Head of caudate nucleus (tissue), 42 donors: Measurements from ENCODE around the gene IQCF2.
"Not testable (repeated sequence)": the region's sequence is repeated elsewhere in the genome, so short reads cannot be mapped to it uniquely, and the experiment has no call there.

Source experiments
- DNase-seq, 42 donors: peaks; one replicate each; pipeline versions ENCODE4 v3.0.0 to v3.0.0-alpha.2; 2020 to 2021; ENCODE audit warnings: mixed read lengths in 7 of 42
- intact Hi-C: fragments of 100-400 bp; cut with DNase I; formaldehyde crosslinking; loops from one replicate; pipeline ENCODE4 v1.15.0; 2022

The IQCF2 gene

DNA sequence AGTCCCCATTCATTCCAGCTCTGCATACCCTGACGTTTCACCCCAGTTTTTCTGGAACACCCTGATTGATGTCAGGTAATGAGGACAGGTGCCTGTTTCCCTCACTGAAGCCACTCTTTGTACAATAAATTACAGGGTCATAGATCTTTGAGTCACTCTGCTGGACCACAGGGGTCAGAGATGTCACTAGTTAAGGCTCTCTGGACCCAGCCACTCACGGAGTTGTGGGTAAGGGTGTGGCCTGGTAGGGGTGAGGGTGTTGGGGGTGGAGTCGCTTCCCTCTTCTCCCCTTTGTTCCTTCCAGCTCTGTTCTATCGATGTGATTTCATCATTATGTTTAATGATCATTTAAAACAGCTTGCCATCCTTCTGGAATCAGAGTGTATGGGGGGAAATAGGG lies 13.5 kb downstream of the IQCF2 start:
- DNase-seq = no peak
- intact Hi-C loops = no loop called here

DNA sequence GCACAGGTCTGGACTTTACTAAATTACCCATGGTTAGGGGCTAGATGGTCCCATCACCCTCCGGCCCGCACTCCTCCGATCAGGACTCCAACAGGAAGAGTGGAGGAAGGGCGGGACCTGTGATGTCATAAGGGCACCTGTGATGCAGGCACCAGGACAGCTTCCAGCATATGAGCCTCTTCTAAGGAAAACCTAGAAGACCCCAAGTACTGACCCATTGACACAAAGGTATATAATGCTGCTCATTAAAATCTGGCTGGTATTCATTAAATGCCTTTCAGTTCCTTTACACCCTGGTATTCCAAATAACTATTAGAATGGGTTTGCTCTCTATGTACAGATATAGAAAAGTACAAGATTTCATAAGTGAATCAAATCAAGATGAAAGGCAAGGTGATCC lies 14.1 kb downstream of the IQCF2 start, which contains the start of gene IQCF5:
TSS of gene IQCF5 (minus strand) at position 101 of the 400 bp plus-strand sequence. CDS start at position 31, 70 bp downstream.
- intact Hi-C loops = no loop called here
- DNase-seq = no peak

- DNase-seq = no peak
- intact Hi-C loops = no loop called here
Measured at GRCh38 chr3:51876186-51876585, 14.8 kb downstream of the IQCF2 start.

DNA sequence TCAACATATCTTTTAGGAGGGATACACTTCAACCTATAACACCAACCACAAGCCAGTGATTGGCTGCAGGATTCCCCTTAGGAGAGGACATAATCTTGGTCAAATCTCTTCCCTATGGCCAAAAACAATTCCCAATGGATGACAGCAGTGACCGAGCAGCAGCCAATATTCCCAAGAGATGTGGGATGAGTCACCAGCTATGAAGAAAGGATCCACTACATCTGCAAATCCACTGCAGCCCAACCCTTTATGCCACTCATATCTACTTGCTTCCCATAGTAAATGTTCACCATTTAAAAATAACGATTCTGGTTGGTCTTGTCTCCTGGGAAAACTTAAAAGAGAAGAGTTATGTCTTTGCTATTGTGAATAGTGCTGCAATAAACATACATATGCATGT lies 18.5 kb downstream of the IQCF2 start:
- DNase-seq = no peak
- intact Hi-C loops = no loop called here

DNA sequence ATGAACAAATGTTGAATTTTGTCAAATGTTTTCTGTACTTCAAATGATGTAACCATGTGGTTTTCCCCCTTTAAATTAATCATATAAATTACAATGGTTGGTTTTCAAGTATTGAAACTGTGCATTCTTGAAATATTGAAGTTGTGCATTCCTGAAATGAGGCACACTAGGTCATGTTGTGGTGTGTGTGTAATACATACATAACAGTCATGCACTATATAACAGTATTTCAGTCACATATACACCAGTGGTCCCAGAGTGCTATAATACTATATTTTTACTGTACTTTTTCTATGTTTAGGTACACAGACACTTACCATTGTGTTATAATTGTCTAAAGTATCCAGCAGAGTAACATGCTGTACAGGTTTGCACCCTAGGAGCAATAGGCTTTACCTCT lies 25.0 kb downstream of the IQCF2 start:
- no peak for DNase-seq
- intact Hi-C loops = no loop called here

GRCh38 chr3:51887620-51888019 lies 26.2 kb downstream of the IQCF2 start:
- intact Hi-C loops = no loop called here
- DNase-seq = no peak

- intact Hi-C loops = no loop called here
Measured at GRCh38 chr3:51888463-51889105, 27.2 kb downstream of the IQCF2 start.

GRCh38 chr3:51891242-51892039 lies 30.0 kb downstream of the IQCF2 start:
- intact Hi-C loops = no loop called here
- DNase-seq = no peak

More at GRCh38 chr3:51888463-51889105, 27.2 kb downstream of the IQCF2 start:
- no peak for DNase-seq

GRCh38 chr3:51894391-51894790 lies 33.0 kb downstream of the IQCF2 start:
- no peak for DNase-seq
- intact Hi-C loops = no loop called here

DNA sequence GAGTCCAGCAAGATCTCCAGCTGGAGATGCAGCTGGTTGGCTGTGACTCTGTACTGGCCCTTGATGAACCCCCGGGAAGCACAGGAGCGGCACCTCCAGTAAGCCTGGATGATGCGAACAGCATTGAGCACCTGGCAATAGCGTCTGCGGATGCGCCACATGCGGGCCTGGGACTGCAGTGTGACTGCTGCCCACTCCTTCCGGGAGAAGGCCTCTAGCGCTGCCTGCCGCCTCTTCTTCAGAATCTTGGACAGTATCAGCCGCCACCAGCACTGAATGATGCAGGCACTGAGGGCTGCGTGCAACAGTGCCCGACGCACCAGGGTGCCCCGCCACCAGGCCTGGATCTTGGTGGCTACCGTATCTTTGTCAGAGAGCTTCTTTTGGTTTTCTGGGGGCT lies 33.5 kb downstream of the IQCF2 start:
- intact Hi-C loops = no loop called here
- DNase-seq = no peak

GRCh38 chr3:51896607-51897305 lies 35.3 kb downstream of the IQCF2 start:
- intact Hi-C loops = no loop called here
- DNase-seq = no peak

GRCh38 chr3:51897391-51897790 lies 36.0 kb downstream of the IQCF2 start:
- intact Hi-C loops = no loop called here
- no peak for DNase-seq

DNA sequence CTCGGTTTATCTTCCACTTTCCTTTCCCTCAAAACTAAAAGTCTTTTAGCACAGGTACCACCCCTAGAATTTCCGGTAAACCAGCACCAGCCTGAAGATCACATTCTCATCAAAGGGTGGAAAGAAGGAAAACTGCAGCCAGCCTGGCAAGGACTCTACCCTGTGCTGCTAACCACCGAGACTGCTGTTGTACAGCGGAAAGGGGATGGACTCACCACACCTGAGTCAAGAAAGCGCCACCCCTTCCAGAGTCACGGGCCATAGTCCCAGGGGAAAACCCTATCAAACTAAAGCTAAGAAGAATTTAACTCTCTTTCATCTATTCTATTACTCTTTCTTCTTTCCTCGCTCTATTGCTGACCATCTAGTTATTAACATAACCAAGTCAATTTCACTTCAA lies 38.6 kb downstream of the IQCF2 start:
- DNase-seq, intact Hi-C loops: not testable (repeated sequence)

DNA sequence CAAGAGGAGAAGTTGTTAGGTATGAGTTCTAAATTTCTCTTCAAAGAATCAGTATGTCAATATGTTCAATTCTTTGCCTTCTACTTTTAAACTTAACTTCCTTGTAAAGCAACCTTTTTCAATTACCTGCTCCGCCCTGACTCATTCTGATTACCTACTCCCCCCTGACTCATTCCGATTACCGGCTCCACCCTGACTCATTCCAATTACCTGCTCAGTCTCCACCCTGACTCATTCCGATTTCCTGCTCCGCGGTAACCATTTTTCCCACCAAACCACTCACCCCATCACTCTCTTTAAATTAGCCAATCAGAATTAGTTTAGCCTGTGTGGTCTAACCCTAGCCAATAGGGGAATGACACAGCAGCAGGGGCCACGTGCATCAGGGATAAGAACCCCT lies 40.9 kb downstream of the IQCF2 start:
- intact Hi-C loops = not testable (repeated sequence)
- DNase-seq = peak in 20 of 42 donors; percentile 5 to 58 (median 22)

DNA sequence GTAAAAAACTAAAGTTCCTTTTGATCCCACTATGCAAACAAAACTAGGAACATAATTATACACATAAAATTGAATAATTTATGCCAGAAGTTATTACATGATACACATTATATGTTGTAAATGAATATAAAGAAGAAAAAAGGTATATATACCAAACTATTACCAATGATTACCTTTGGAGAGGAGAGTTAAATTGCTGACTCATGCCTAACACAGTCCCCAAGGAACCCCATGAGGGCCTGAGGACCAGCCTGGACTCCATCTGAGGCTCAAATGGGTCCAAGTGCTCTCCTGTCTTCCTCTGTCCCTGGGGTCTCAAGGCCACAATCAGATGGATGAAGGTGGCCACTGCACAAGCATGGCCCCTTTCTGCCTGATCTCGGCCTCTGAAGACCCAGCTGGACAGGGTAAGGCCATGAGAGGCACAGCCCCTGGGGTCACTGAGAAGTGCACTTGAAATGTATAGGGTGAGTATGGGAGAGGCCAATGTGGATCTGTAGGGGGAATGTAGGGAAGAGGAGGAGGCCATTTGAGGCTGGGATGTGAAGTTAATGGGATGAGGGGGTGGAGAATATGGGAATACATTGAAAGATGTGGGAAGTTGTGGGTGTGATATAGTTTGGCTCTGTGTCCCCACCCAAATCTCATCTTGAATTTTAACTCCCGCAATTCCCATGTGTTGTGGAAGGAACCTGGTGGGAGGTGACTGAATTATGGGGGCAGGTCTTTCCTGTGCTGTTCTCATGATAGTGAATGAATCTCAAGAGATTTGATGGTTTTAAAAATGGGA lies 42.8 kb downstream of the IQCF2 start:
- no peak for DNase-seq
- intact Hi-C loops = no loop called here

- intact Hi-C loops = no loop called here
- peak in 1 of 42 donors; percentile 8 for DNase-seq
Measured at GRCh38 chr3:51908026-51908425, 46.6 kb downstream of the IQCF2 start.
